ENCODE data around the gene SND1. TPM values are rescaled to one million over a fixed set of nuclear protein-coding genes. Genes with fewer than 3 reads are reported as not detected.
"Not testable (repeated sequence)": the region's sequence is repeated elsewhere in the genome, so short reads cannot be mapped to it uniquely, and the experiment has no call there.

Gene SND1
- total RNA-seq, 1 donor = 202 TPM

DNA sequence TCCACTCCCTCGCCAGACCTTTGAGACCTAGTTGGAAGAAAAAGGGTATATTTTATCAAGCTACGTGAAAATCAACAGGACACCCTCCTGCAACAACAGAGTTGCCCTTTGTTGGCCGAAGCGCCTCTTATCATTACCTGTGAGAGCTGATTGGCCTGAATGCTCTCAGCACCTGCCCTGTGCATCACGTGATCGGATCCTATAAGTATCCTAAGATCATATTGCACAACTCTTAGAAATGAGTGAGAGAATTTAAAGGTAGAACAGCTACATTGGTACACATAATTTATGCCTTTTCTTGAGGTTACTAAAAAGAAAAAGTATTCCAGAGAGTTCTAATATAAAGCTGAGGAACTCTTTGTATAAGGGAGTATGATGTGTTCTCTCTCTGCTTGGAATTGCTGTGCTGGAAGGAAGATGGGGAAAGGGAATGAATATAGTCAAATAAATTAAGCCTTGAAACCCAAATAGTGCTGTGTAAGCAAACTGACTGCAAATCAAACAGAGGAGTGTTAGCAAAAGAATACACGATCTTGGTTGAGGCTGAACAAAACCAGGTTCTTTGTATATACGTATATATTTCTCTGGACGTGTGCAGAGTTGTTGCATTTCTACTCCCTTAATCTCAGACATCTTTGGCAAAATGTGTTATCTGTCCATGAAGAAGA is 309.9 kb downstream of the SND1 start:
- H3K4me3 ChIP-seq (ENCODE audit: low read depth, low read length) = no peak overlapping the region
- TF ChIP-seq, protein P1, sequence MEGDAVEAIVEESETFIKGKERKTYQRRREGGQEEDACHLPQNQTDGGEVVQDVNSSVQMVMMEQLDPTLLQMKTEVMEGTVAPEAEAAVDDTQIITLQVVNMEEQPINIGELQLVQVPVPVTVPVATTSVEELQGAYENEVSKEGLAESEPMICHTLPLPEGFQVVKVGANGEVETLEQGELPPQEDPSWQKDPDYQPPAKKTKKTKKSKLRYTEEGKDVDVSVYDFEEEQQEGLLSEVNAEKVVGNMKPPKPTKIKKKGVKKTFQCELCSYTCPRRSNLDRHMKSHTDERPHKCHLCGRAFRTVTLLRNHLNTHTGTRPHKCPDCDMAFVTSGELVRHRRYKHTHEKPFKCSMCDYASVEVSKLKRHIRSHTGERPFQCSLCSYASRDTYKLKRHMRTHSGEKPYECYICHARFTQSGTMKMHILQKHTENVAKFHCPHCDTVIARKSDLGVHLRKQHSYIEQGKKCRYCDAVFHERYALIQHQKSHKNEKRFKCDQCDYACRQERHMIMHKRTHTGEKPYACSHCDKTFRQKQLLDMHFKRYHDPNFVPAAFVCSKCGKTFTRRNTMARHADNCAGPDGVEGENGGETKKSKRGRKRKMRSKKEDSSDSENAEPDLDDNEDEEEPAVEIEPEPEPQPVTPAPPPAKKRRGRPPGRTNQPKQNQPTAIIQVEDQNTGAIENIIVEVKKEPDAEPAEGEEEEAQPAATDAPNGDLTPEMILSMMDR (IDR thresholded peaks at IDR 0.05; ENCODE audit: insufficient read depth, low read length) = no peak
- no peak for DNase-seq (ENCODE audit: low read depth)

DNA sequence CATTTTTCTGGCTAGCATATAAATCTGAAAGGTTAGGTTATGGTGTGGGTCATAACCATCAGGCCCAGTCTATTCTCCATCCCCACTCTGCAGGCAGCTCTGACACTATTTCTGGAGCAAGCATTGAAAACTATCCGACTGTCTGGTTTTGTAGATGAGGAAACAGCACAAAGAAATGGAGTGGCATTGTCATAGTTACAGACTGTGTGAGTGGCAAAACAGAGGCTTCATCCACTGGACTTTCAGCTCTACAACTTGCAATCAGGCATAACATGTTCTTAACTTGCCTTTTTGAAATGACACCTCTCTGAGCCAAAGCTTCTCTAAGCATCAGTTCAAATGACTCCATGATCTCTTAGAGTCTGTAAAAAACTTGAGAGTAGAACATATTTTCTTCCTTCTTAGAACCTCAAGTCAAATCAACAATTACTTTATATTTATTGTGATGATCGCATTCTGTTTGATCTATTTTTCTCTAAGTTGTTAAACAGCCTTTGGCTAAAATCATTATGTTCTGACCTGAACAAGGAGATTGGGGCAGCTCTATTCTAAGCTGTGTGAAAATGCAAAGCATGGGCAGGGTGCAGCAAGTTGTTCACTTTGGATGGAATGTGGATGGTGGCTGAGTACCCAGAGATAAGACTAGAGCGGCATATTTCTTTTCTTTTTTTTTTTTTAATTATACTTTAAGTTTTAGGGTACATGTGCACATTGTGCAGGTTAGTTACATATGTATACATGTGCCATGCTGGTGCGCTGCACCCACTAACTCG is 310.8 kb downstream of the SND1 start:
- no peak for DNase-seq (ENCODE audit: low read depth)
- TF ChIP-seq, protein P1 (IDR thresholded peaks at IDR 0.05; ENCODE audit: insufficient read depth, low read length) = no peak
- no peak overlapping the region for H3K4me3 ChIP-seq (ENCODE audit: low read depth, low read length)

DNA sequence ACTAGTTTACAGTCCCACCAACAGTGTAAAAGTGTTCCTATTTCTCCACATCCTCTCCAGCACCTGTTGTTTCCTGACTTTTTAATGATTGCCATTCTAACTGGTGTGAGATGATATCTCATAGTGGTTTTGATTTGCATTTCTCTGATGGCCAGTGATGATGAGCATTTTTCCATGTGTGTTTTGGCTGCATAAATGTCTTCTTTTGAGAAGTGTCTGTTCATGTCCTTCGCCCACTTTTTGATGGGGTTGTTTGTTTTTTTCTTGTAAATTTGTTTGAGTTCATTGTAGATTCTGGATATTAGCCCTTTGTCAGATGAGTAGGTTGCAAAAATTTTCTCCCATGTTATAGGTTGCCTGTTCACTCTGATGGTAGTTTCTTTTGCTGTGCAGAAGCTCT is 311.9 kb downstream of the SND1 start:
- not testable (repeated sequence) for DNase-seq (ENCODE audit: low read depth); H3K4me3 ChIP-seq (ENCODE audit: low read depth, low read length)

DNA sequence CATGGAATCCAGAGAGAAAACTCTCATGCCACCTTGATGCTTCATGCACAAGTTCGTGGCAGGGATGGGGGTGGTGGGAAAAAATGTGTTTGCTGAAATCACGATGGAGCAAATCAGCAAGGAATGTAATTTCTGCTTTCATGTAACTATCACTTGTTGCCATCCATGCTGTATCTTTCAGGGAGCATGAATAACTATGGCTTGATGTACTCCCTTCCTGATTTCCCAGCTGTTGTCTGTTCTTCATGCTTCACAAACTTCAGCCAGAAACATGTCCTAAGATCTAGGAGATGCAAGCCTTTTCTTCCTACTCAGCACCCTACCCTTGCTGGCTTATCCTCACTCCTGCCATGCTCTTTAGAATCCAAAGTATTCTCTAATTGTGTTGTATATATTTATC is 315.3 kb downstream of the SND1 start:
- TF ChIP-seq, protein P1 (IDR thresholded peaks at IDR 0.05; ENCODE audit: insufficient read depth, low read length) = no peak
- H3K4me3 ChIP-seq (ENCODE audit: low read depth, low read length) = no peak overlapping the region
- DNase-seq (ENCODE audit: low read depth) = no peak

DNA sequence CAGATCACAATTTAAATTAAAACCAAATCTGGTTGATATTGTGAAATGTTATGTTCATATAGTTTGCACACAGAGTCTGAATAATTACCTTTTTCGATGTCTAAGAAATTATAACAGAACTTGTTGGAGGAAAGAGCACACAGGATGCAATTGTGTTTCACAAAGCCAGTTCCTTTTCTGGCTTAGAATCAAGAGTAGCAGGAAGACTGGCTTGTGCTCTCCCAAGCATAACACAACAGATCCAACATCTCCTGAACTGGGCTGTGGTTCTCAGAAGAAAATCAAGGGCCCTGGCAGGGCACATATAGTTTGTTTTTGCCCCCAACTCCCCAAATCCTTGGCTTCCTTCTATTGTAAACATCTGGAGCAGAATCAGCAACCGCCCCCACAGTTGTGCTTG is 316.6 kb downstream of the SND1 start:
- TF ChIP-seq, protein P1 (IDR thresholded peaks at IDR 0.05; ENCODE audit: insufficient read depth, low read length) = no peak
- no peak overlapping the region for H3K4me3 ChIP-seq (ENCODE audit: low read depth, low read length)
- DNase-seq (ENCODE audit: low read depth) = peak; percentile 42

DNA sequence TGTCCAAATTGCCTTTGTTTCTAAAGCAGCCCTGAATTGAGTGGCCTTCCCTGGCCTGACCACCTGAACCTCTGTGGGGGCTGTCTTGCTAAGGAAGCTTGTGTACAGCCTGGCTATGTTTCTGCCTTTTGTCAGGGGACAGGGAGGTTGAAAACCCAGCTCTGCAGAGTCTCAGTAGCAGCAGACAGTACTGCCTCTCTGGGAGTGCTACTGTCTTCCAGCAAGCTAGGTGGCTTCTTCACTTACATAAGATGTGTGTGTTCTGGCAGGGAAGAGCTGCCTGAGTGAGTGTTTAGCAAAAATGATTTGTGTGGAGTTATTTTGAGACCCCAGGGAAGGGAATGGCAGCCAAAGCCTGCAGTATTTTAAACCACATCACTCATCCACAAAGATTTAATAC is 321.8 kb downstream of the SND1 start:
- no peak overlapping the region for H3K4me3 ChIP-seq (ENCODE audit: low read depth, low read length)
- no peak for DNase-seq (ENCODE audit: low read depth)
- TF ChIP-seq, protein P1 (IDR thresholded peaks at IDR 0.05; ENCODE audit: insufficient read depth, low read length) = no peak

DNA sequence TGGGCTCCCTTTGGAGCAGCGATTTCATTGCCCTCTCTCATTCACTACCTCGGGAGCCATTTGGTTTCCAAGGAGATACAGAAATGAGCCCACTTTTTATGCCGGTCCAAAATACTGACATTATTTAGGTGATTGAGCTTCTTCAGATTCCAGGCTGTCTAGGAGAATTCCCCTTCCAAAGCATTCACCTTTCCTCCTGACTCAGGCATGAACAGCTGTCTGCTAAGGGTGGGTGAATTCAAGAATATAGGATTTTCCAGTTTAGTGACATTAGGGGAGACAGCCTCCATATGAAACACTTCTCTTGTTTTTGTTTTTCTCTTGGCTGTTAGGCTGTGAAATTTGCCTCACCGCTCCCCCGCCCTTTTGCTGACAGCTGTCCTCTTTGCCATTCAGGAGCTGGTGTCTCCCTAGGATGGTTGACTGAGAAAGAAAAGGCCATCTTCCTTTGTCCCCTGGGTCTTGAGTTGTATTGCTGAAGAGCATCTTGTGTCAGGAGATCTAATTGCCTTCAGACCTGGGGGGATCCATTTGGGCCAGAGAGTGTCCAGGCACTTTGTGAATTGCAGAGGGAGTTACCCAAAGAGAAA is 322.5 kb downstream of the SND1 start:
- no peak overlapping the region for H3K4me3 ChIP-seq (ENCODE audit: low read depth, low read length)
- DNase-seq (ENCODE audit: low read depth) = no peak
- TF ChIP-seq, protein P1 (IDR thresholded peaks at IDR 0.05; ENCODE audit: insufficient read depth, low read length) = no peak
